Neural cell (in vitro differentiated cells): ENCODE results near the gene OR7C1.

Experiments
- EP300 ChIP-seq: fragments of 450-650 bp; conservative IDR thresholded peaks from 2 replicates; pipeline ENCODE4 v1.6.1; 2014; ENCODE audit warnings: antibody characterized with exemption, mild to moderate bottlenecking, moderate library complexity; ENCODE audit not compliant: poor library complexity, severe bottlenecking
- RAD21 ChIP-seq: fragments of 450-650 bp; conservative IDR thresholded peaks from 2 replicates; pipeline ENCODE4 v1.6.1; 2014; ENCODE audit warnings: antibody characterized with exemption, mild to moderate bottlenecking, moderate library complexity
- TF ChIP-seq, protein P1 (sequence below): fragments of 450-650 bp; IDR thresholded peaks from 2 replicates; pipeline ENCODE4 v1.5.1; 2014; ENCODE audit warnings: antibody characterized with exemption, mild to moderate bottlenecking, moderate library complexity; ENCODE audit not compliant: poor library complexity, severe bottlenecking

- TF ChIP-seq, protein P1, sequence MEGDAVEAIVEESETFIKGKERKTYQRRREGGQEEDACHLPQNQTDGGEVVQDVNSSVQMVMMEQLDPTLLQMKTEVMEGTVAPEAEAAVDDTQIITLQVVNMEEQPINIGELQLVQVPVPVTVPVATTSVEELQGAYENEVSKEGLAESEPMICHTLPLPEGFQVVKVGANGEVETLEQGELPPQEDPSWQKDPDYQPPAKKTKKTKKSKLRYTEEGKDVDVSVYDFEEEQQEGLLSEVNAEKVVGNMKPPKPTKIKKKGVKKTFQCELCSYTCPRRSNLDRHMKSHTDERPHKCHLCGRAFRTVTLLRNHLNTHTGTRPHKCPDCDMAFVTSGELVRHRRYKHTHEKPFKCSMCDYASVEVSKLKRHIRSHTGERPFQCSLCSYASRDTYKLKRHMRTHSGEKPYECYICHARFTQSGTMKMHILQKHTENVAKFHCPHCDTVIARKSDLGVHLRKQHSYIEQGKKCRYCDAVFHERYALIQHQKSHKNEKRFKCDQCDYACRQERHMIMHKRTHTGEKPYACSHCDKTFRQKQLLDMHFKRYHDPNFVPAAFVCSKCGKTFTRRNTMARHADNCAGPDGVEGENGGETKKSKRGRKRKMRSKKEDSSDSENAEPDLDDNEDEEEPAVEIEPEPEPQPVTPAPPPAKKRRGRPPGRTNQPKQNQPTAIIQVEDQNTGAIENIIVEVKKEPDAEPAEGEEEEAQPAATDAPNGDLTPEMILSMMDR: no peak
- TF ChIP-seq RAD21: no peak
- TF ChIP-seq EP300: no peak
These were observed 86.4 kb downstream of the OR7C1 start for GRCh38 chr19:14748601-14749000.
